GM21447 (cell line): ENCODE results near the gene HOXA5.

Experiments
- ATAC-seq: cut with Tn5 transposase; IDR thresholded peaks from one replicate; pipeline ENCODE4 v1.9.1; 2021; ENCODE audit not compliant: unreplicated experiment

HOXA5 gene

GRCh38 chr7:27138472-27138871 lies 5.0 kb downstream of the HOXA5 start:
- no peak for ATAC-seq

DNA sequence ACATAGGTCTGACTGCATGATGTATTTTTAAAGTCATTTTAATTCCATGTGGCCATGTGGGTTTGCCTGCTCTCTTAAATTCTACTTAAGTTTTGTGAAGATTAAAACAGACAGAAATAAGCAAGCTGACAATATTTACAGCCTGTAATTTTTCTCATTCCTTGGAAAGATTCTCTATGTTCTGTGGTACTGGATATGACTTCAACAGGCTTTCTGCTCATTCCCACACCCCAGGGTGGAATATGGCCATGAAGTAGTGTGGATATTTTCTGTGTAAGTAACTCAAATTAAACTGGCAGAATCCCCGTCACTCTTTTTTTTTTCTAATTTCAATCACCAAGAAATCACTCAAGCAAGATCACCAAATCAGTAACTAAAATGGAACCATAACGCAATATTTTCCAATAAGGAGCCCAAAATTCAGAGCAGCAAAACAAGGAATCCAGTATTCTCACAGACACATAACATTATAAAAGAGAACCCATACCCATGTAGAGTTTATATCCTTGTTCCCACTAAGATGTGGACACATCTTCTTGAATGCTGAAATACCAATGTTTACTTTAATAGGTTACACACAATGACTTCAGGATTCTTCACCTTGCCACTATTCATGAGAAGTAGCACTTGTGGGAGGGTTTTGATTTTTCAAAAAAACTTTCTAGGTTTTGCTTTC lies 5.7 kb downstream of the HOXA5 start:
- no peak for ATAC-seq

DNA sequence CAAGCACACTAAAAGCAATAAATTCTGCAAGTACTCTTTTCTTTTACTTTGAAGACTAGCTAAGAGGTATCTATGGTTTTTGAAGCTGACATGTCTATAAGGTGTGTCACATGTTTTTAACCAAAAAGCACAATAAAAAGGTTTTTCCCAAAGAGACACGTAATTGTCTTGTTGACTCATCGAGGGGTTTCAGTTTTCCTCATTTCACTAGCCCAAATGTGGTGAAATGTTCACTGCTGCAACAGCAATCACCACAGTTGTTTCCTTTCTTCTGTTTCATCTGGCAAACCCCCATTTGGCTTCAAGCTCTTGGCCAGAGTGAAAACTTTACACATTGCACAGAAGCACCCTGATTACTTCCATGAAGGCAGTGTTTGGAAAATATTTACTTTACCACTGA lies 9.1 kb downstream of the HOXA5 start:
- ATAC-seq, result no peak

DNA sequence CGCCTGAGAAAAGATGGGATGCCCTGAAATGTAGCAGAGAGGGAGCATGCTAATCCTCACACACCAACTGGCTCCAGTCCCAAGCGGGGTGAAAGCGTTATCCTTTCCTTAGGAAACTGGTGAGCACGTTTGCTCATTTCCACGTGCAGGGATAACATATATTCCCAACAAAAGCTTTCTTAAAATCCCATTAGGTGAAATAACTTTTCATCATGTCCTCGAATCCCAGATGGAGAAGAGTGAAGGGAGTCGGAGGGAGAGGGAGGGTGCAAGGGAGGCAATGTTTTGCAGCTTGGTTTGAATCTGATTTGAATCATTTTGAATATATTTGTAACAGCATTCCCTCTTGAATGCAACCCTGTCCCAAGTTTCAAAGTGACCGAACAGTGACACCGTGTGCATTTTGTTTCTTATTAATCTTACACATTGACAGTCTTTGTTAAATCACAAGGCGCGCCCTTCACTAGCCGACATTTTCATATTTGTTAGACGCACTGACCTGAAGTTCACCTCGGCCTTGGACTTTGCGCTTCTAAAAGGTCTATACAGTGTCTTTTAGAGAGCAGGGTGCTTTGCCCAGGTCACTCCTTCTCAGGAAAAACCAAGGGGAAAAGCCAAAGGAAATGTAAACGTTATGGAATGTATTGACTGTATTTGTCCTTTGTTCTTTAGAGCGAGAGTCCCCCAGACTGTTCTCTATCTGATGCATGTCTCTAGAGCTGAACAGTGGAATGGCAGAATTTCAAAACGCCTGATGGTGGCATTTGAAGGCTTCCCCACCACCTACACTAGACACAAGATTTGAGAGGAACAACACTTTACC lies 9.9 kb downstream of the HOXA5 start:
- ATAC-seq, result no peak

DNA sequence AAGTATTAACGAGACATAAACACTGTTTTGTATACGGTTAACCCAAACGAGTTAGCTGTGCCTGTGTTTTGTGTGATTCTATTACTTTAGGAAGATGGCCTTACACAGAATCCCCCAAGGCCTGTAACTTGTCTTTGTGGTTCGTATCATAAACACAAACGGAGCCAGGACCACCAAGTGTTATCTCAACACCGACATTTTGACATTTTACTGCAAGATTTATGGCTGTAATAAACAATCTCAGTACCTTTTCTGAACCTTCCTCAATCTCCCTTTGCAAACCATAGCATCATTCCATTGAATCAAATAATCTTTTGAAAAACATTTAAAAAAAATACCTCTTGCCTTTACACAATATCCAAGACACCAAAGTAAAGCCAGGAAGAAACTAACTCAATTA lies 10.5 kb downstream of the HOXA5 start:
- ATAC-seq, result no peak

DNA sequence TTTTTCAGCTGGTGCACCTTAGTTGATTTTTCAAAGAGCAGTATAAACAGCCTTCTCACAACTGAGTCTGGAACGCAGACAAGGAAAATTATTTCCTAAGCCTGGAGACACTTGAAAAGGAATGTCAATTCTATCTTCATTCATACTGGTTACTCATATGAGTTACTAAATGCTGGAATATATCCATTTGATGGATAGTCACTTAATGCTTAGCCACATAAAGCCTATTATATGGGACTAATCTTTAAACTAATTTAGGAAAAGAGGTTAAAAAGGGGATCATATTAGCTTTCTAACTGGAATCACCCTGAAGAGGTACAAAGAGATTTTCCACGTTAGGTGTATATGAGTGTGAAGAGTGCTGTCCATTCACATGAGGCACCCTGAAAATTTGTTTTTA lies 11.3 kb downstream of the HOXA5 start:
- no peak for ATAC-seq

GRCh38 chr7:27131390-27131819 lies 12.1 kb downstream of the HOXA5 start:
- ATAC-seq, result no peak

DNA sequence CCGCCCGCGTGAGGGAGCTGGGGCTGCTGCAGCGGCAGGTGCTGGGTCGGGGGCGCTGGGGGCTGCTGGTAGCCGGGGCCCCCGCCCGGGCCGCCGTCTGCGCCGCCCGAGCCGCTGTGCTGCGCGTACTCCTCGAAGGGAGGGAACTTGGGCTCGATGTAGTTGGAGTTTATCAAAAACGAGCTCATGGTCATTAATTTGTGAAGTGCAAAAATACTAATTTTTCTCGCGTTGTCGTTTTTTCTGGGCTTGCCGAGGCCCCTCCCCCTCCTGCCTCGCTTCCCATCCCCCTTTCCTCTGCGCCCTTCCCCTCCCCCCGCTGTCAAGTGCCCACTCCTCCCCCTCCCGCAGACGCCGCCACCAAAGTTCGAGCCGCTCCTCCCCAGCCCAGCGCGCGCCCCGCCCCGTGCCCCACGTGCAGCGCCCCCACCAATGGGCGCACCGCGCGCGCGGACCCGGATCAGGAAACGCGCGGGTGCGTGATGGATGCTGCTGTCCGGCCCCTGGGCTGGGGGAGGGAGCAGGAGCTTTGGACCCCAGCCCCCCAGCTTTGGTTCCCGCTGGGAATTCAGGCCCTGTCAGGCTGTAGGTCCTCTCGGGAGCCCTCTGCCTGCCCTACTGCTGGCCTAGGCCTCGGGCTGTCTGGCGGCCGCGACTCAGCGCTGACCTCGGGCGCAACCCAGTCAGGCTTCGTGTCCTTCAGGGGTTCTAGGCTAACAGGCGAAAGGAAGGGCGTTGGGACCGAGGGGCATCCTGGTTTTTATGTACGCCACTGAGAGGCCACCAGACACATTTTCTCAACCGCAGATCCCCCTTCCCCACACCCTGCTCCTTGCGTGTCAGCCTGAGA lies 12.7 kb downstream of the HOXA5 start, which contains the start of gene HOXA4:
TSS of gene HOXA4 (minus strand) at position 218 of the 850 bp plus-strand sequence. CDS start at position 194, 24 bp downstream.
- ATAC-seq, result no peak

- ATAC-seq, result no peak
Observed at GRCh38 chr7:27129729-27130539, 13.5 kb downstream of the HOXA5 start.

DNA sequence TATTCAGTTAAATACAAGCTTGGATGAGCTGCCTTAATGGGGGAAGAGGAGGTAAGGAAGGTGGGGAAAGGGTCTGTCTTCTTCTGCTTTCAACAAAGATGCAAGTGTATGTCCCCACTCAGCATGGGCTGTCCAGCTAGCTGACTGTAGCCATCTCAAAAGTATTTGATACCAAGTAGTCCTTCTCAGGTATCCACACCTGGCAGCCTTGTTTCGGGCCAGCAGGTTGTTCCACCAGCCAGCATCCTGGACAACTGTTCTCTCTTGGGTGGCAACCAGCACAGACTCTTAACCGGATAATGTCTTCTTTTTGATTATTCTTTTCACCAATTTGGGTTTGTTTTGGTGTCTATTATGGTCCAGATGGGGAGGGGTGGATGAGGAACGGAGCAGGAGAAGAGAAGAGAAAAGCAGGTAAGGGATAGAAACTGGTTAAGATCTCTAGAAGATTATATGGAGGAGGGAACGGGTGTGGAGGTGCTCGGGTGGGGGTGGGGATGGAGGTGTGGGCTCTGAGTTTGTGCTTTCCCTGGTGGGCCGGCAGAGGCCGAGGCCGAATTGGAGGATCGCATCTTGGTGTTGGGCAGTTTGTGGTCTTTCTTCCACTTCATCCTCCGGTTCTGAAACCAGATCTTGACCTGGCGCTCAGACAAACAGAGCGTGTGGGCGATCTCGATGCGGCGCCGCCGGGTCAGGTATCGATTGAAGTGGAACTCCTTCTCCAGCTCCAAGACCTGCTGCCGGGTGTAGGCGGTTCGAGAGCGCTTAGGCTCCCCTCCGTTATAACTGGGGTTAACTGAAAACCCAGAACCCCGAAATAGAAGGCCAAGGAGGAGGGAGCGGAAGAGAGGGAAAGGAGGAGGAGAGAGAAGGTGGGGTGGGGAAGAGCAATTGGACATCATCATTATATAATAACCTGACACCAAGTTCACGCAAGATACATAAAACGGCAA lies 14.4 kb downstream of the HOXA5 start:
- no peak for ATAC-seq

DNA sequence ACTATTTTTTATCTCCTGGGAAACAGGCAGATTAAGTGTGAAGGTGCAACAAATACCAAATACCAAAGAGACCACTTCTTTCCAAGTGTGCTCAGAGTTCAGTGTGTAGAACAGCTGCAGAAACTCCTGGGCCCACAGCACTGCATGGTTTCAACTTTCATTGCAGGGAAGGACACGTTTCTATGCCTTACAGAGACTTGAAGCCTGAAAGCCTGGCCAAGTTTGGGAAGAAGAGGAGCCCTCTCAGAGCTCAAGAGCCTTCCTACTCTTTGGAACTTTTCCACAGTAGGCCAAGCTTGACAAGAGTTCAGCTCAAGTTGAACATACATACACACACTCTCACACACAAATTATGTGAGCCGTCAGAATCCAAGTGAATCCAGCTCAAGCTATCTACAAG lies 15.4 kb downstream of the HOXA5 start:
- no peak for ATAC-seq

DNA sequence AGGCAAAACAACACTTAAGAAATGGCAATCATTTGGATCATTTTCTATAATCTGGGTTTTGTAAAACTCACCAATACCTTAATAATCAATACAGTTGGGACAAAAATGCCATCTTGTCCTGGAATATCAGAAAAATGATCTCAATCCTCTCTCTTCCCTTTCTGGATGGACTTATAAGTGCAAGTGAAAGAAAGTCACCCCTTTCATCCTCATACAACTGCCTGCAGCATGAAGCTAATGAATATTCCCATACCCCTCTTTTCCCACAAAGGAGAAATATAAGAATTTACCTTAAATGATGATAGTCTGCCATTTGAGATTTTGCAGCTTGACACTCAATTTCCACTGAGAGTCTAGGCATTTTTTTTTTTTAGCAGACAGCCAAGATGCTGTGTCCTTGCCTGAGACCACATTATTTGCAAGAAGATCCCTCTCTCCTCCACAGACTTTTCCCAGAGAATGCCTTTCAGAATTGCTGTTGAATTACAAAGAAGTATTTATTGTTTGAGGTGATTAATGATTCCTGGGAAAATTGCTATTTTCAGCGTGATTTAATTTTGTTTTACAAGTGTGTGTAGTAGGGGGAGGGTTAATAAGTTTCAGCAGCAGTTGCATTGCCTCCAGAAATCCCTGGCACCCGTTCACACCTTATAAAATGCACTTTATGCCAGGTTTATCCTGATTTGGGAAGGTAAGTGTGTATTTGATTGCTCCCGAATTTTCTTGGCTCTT lies 16.7 kb downstream of the HOXA5 start:
- ATAC-seq, result no peak

DNA sequence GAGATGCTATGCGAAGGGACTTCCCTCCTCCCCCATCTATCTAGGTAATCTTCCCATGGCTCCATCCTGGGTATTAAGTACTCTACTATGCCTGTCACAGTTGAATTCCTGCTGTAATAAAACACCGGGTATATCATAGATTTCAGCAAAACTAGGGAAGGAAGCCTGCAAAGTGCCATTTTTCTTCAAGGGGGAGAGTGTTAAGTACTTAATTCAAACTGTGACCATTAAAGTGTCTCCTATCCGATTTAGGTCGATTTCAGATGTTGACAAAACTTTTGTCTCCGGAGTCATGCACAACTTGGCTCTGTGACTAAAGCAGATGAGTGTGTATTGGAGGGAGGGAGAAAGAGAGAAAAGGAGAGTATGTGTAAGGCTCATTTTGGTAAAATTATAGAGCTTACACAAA lies 17.5 kb downstream of the HOXA5 start:
- ATAC-seq, result no peak

DNA sequence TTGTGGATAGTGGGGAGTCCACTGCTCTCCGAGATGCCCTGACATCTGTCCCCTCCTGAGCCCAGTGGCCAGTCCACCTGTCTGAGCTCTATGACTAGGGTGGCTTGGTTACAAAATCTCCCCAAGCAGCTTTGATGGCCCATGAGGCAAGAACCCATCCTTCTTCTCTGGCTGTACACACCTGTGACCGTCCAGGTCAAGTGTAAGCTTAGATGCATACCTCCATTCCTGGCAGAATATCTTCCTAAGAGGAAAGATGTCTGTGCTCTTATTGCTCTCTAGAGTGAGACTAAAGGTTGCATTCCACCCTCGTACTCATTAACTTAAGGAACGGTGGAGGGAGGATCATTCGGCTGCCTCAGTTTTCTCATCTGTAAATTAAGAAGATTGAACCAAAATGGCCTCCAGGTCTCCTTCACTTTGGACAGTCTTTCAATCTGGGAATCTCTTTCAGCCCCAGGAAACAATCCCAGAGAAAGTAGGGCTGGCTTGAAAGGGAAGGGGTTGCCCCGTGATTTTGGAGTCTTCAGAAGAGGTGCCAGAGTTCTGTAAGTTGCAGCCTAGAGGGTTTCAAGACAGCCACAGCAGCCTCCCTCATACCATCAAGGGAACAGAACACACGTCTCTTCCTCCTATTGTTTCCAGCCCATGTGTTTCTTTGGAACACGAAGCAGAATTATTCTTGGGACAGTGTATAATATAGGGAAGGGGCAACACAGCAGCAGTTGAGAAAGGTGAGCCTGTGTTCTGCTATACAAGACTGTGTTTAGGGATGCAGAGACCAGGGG lies 18.4 kb downstream of the HOXA5 start:
- no peak for ATAC-seq

GRCh38 chr7:27124096-27124901 lies 19.2 kb downstream of the HOXA5 start:
- ATAC-seq, result no peak

DNA sequence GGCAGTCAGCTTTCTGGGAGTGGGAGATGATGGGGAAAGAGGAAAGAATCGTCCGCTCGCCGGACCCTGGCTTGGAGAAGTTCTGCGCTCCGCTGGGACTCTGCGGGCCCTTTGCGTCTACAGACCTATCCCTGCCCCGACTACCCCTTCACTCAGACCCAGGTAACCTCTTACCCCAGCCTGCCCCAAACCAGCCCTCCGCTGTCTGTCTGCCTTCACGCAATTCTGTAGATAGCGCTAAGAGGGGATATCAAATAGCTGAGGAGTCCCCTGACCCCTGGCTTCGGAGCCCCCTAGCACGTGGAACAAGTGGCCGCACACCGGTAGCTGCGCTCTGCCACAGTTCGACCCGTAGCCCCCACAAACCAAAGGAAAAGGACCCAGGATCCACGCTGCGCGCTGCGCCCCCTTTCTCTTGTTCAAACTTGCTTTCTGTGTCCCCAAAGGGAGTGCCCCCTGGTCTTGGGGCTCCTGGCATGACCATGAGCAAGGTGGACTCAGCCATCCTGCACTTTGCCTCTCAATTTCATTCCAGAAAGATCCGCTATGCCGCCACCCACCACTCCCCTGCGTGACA lies 19.9 kb downstream of the HOXA5 start:
- ATAC-seq, result no peak

DNA sequence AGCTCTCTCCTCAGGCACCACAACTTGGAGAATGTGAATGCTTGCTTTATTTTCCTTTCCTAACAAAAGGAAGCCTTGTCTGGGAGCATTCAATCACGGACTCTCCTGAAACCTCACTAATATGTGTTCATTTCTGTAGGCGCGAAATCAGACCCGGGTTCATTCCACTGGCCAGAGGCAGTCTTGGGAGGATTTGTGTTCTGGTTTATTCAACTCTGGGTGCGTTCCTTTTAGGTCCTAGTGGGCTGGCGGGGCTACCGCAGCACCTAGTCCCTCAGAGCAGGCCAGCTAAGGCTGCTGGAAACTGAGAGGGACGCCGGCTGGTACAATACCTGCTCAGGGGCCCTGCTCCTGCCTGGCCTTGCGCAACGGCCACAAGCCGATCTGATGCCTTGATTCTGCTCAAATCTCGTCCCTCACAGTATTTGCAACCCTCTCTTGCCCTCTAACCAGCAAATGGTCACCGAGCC lies 20.4 kb downstream of the HOXA5 start:
- no peak for ATAC-seq
